ENCODE data around the gene ZC3H12A. TPM values are rescaled to one million over a fixed set of nuclear protein-coding genes. Genes with fewer than 3 reads are reported as not detected.

Gene ZC3H12A
- total and polyA plus RNA-seq, 2 of the 4 experiments (the other 2 are of a cell fraction), result 3.8 to 14.2 TPM

- ChIA-PET POLR2A (ENCODE audit: unreplicated experiment) (interaction anchor here (0.6 to 0.9 kb wide), 2 partner anchors 16 to 18 kb away, joined by 3 read pairs; no protein-coding TSS in a partner anchor), CTCF (interaction anchor here (0.9 to 3.8 kb wide), 4 partner anchors 9 to 25 kb away, joined by 3 to 24 read pairs (median 4); no protein-coding TSS in a partner anchor)
- Histone ChIP-seq H2AK5ac (ENCODE audit: low read depth, low read length) (peak overlapping the region; percentile 96), H2AFZ (replicated peaks; ENCODE audit: low read length, poor library complexity) (peak overlapping the region; percentile 82), H3K79me1 (ENCODE audit: low read depth in 1 of 2, low read length in 2 of 2) (peaks cover 27 to 73% of the 10 kb centered on the region in 2 experiments; a peak in 3 of 4 replicates), H3K9ac (ENCODE audit: low read depth, low read length) (peak overlapping the region; percentile 18; the same call in 1 of the 2 replicates), H2BK120ac (ENCODE audit: low read depth, low read length) (peak overlapping the region; percentile 94), H3K27ac (ENCODE audit: insufficient read depth, low read length) (peak overlapping the region; percentile 94), H3K4me1 (ENCODE audit: control insufficient read depth, insufficient read depth, low read length) (peaks cover 43% of the 10 kb centered on the region), H3K4ac (ENCODE audit: low read depth, low read length) (peak overlapping the region; percentile 99), H3K9me1 (ENCODE audit: insufficient read depth, low read length) (peaks cover 19% of the 10 kb centered on the region), H2BK20ac (ENCODE audit: low read depth, low read length) (peak overlapping the region; percentile 73), H3K27me3 (ENCODE audit: control insufficient read depth, insufficient read depth, low read length) (no peaks in the 10 kb centered on the region), H4K91ac (ENCODE audit: insufficient read depth, low read depth, low read length) (peak overlapping the region; percentile 95), H3K56ac (ENCODE audit: extremely low read depth, insufficient read depth, low read length) (peak overlapping the region; percentile 55; the same call in 1 of the 2 replicates), H3K9me3 (ENCODE audit: control insufficient read depth, insufficient read depth, low read length) (no peaks in the 10 kb centered on the region), H3K4me2 (ENCODE audit: low read depth, low read length) (peak overlapping the region; percentile 96), H2BK5ac (ENCODE audit: low read depth, low read length, poor library complexity, severe bottlenecking) (peak overlapping the region; percentile 97), H2AK9ac (replicated peaks; ENCODE audit: low read depth, low read length, poor library complexity) (peak overlapping the region; percentile 98), H2BK15ac (ENCODE audit: low read depth, low read length) (peak overlapping the region; percentile 83; the same call in 1 of the 3 replicates), H4K8ac (ENCODE audit: low read depth in 2 of 2, low read length in 2 of 2) (peak overlapping the region; percentile 86 to 95), H4K20me1 (ENCODE audit: insufficient read depth, low read length) (peaks cover 23% of the 10 kb centered on the region), H3K23ac (ENCODE audit: low read depth, low read length) (peak overlapping the region; percentile 96), H3K36me3 (ENCODE audit: control insufficient read depth, insufficient read depth, low read length) (peaks cover 56% of the 10 kb centered on the region), H3K4me3 (ENCODE audit: insufficient read depth, low read depth, low read length) (no peak overlapping the region), H3K14ac (replicated peaks; ENCODE audit: low read depth, low read length) (peak overlapping the region; percentile 96), H4K5ac (ENCODE audit: low read depth, low read length) (peak overlapping the region; percentile 66), H3K18ac (ENCODE audit: low read depth, low read length) (peak overlapping the region; percentile 78)
- in situ Hi-C loops (cut with MboI; ENCODE audit: low sequenced_read_pairs), result no loop called here
- DNase-seq (peak; percentile 50), ATAC-seq (ENCODE audit: low read depth) (no peak)
- dilution Hi-C loops (cut with HindIII; ENCODE audit: low sequenced_read_pairs, unreplicated experiment), result no loop called here
- no CpG with 5 or more reads among the region's 3 CpGs for WGBS, 2 experiments (ENCODE audit: extremely low coverage in 2 of 2, insufficient read length in 1 of 2)
- TF ChIP-seq CEBPB (IDR thresholded peaks at IDR 0.05; ENCODE audit: low read depth, low read length) (peak; percentile 65), MAFK (IDR thresholded peaks at IDR 0.05; ENCODE audit: low read depth, low read length) (no peak)
- BruUV-seq (replicated peaks), result no TSS peak
- intact Hi-C loops (cut with micrococcal nuclease), result loop anchor here (5.0 kb wide), 1 partner anchor 213 kb away; the partner anchor contains the start of gene CDCA8
Measured at GRCh38 chr1:37478890-37479254, 4.5 kb downstream of the ZC3H12A start.

All from IMR-90 (cell line).